ENCODE data around the gene PKM.
"Not testable (repeated sequence)": the region's sequence is repeated elsewhere in the genome, so short reads cannot be mapped to it uniquely, and the experiment has no call there.

Gene PKM
- total RNA-seq = 234 to 302 (median 283) reads per million in 3 donors

GRCh38 chr15:72231066-72231832, at the start of gene PKM:
PKM (minus strand) TSS chr15:72231190; CDS start chr15:72219097, 12,093 bp downstream.
- Histone ChIP-seq H3K9me3 (ENCODE audit: control insufficient read depth, low read length) (no peaks in the 10 kb centered on the region), H3K4me1 (ENCODE audit: control insufficient read depth, insufficient read depth, low read length, poor library complexity, severe bottlenecking) (peaks cover 45% of the 10 kb centered on the region), H3K36me3 (ENCODE audit: control insufficient read depth, insufficient read depth, low read length) (no peaks in the 10 kb centered on the region), H3K27me3 (replicated peaks; ENCODE audit: control insufficient read depth, insufficient read depth, low read length, poor library complexity, severe bottlenecking) (no peaks in the 10 kb centered on the region), H3K4me3 (ENCODE audit: insufficient read depth, low read depth, low read length, poor library complexity, severe bottlenecking) (peak within 1 kb of the TSS; percentile 86), H3K27ac (ENCODE audit: insufficient read depth, low read length, poor library complexity, severe bottlenecking) (peak within 1 kb of the TSS; percentile 93)
- DNase-seq = peak; percentile 85 to 88 (median 87)

GRCh38 chr15:72280751-72281150, 49.8 kb upstream of the PKM start:
- no peak overlapping the region for H3K4me3 ChIP-seq (ENCODE audit: insufficient read depth, low read depth, low read length, poor library complexity, severe bottlenecking)
- no peaks in the 10 kb centered on the region for H3K36me3 ChIP-seq (ENCODE audit: control insufficient read depth, insufficient read depth, low read length)

GRCh38 chr15:72278737-72279136, 47.7 kb upstream of the PKM start:
- H3K36me3 ChIP-seq (ENCODE audit: control insufficient read depth, insufficient read depth, low read length) = no peaks in the 10 kb centered on the region
- H3K27me3 ChIP-seq (replicated peaks; ENCODE audit: control insufficient read depth, insufficient read depth, low read length, poor library complexity, severe bottlenecking) = no peaks in the 10 kb centered on the region
- H3K4me1 ChIP-seq (ENCODE audit: control insufficient read depth, insufficient read depth, low read length, poor library complexity, severe bottlenecking) = no peaks in the 10 kb centered on the region
- no peaks in the 10 kb centered on the region for H3K9me3 ChIP-seq (ENCODE audit: control insufficient read depth, low read length)
- no peak for DNase-seq
- no peak overlapping the region for H3K27ac ChIP-seq (ENCODE audit: insufficient read depth, low read length, poor library complexity, severe bottlenecking)
- no peak overlapping the region for H3K4me3 ChIP-seq (ENCODE audit: insufficient read depth, low read depth, low read length, poor library complexity, severe bottlenecking)

More at GRCh38 chr15:72280751-72281150, 49.8 kb upstream of the PKM start:
- Histone ChIP-seq H3K27ac (ENCODE audit: insufficient read depth, low read length, poor library complexity, severe bottlenecking) (no peak overlapping the region), H3K27me3 (replicated peaks; ENCODE audit: control insufficient read depth, insufficient read depth, low read length, poor library complexity, severe bottlenecking) (no peaks in the 10 kb centered on the region), H3K4me1 (ENCODE audit: control insufficient read depth, insufficient read depth, low read length, poor library complexity, severe bottlenecking) (no peaks in the 10 kb centered on the region), H3K9me3 (ENCODE audit: control insufficient read depth, low read length) (no peaks in the 10 kb centered on the region)
- DNase-seq = no peak

- no peaks in the 10 kb centered on the region for H3K36me3 ChIP-seq (ENCODE audit: control insufficient read depth, insufficient read depth, low read length)
- H3K4me3 ChIP-seq (ENCODE audit: insufficient read depth, low read depth, low read length, poor library complexity, severe bottlenecking) = no peak overlapping the region
- no peak overlapping the region for H3K27ac ChIP-seq (ENCODE audit: insufficient read depth, low read length, poor library complexity, severe bottlenecking)
- H3K9me3 ChIP-seq (ENCODE audit: control insufficient read depth, low read length) = no peaks in the 10 kb centered on the region
- DNase-seq = no peak
- peaks cover 15% of the 10 kb centered on the region for H3K4me1 ChIP-seq (ENCODE audit: control insufficient read depth, insufficient read depth, low read length, poor library complexity, severe bottlenecking)
- no peaks in the 10 kb centered on the region for H3K27me3 ChIP-seq (replicated peaks; ENCODE audit: control insufficient read depth, insufficient read depth, low read length, poor library complexity, severe bottlenecking)
These were observed 45.3 kb upstream of the PKM start for GRCh38 chr15:72276326-72276700.

GRCh38 chr15:72275635-72276325, 44.8 kb upstream of the PKM start:
- not testable (repeated sequence) for H3K4me3 ChIP-seq (ENCODE audit: insufficient read depth, low read depth, low read length, poor library complexity, severe bottlenecking); H3K9me3 ChIP-seq (ENCODE audit: control insufficient read depth, low read length); DNase-seq; H3K36me3 ChIP-seq (ENCODE audit: control insufficient read depth, insufficient read depth, low read length); H3K27me3 ChIP-seq (replicated peaks; ENCODE audit: control insufficient read depth, insufficient read depth, low read length, poor library complexity, severe bottlenecking); H3K27ac ChIP-seq (ENCODE audit: insufficient read depth, low read length, poor library complexity, severe bottlenecking)
- peaks cover 17% of the 10 kb centered on the region for H3K4me1 ChIP-seq (ENCODE audit: control insufficient read depth, insufficient read depth, low read length, poor library complexity, severe bottlenecking)

DNA sequence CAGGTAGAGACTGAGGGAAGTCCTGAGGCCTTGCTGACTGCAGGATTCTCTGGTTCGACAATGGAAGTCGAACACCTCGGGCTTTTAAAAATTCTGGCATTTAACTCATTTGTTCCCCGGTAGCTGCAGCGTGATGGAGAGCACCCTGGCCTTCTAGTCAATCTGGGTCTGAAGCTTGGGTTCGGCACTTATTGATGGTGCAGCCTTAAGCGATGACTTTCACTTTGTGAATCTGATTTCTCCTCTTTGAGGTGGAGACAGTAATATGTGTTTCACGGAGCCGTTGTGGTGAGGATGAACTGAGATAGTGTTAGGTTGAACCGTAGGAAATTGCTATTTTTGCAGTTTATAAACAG, 42.0 kb upstream of the PKM start:
- peaks cover 1% of the 10 kb centered on the region for H3K36me3 ChIP-seq (ENCODE audit: control insufficient read depth, insufficient read depth, low read length)
- peaks cover 17% of the 10 kb centered on the region for H3K4me1 ChIP-seq (ENCODE audit: control insufficient read depth, insufficient read depth, low read length, poor library complexity, severe bottlenecking)
- H3K27me3 ChIP-seq (replicated peaks; ENCODE audit: control insufficient read depth, insufficient read depth, low read length, poor library complexity, severe bottlenecking) = no peaks in the 10 kb centered on the region
- no peak for DNase-seq
- H3K9me3 ChIP-seq (ENCODE audit: control insufficient read depth, low read length) = no peaks in the 10 kb centered on the region
- H3K27ac ChIP-seq (ENCODE audit: insufficient read depth, low read length, poor library complexity, severe bottlenecking) = peak overlapping the region; percentile 63
- H3K4me3 ChIP-seq (ENCODE audit: insufficient read depth, low read depth, low read length, poor library complexity, severe bottlenecking) = peak overlapping the region; percentile 47

GRCh38 chr15:72272213-72272996, 41.4 kb upstream of the PKM start, which contains the start of gene PARP6:
PARP6 (minus strand) TSS chr15:72272554; CDS start chr15:72267477, 5,077 bp downstream.
- Histone ChIP-seq H3K4me1 (ENCODE audit: control insufficient read depth, insufficient read depth, low read length, poor library complexity, severe bottlenecking) (peaks cover 17% of the 10 kb centered on the region), H3K9me3 (ENCODE audit: control insufficient read depth, low read length) (no peaks in the 10 kb centered on the region), H3K4me3 (ENCODE audit: insufficient read depth, low read depth, low read length, poor library complexity, severe bottlenecking) (peak within 1 kb of the TSS; percentile 61), H3K27me3 (replicated peaks; ENCODE audit: control insufficient read depth, insufficient read depth, low read length, poor library complexity, severe bottlenecking) (no peaks in the 10 kb centered on the region), H3K36me3 (ENCODE audit: control insufficient read depth, insufficient read depth, low read length) (peaks cover 7% of the 10 kb centered on the region), H3K27ac (ENCODE audit: insufficient read depth, low read length, poor library complexity, severe bottlenecking) (peak within 1 kb of the TSS; percentile 81)
- DNase-seq = peak; percentile 97 to 99 (median 99)

- Histone ChIP-seq H3K4me3 (ENCODE audit: insufficient read depth, low read depth, low read length, poor library complexity, severe bottlenecking) (peak overlapping the region; percentile 61), H3K9me3 (ENCODE audit: control insufficient read depth, low read length) (no peaks in the 10 kb centered on the region), H3K27ac (ENCODE audit: insufficient read depth, low read length, poor library complexity, severe bottlenecking) (peak overlapping the region; percentile 81), H3K4me1 (ENCODE audit: control insufficient read depth, insufficient read depth, low read length, poor library complexity, severe bottlenecking) (peaks cover 17% of the 10 kb centered on the region), H3K36me3 (ENCODE audit: control insufficient read depth, insufficient read depth, low read length) (peaks cover 12% of the 10 kb centered on the region), H3K27me3 (replicated peaks; ENCODE audit: control insufficient read depth, insufficient read depth, low read length, poor library complexity, severe bottlenecking) (no peaks in the 10 kb centered on the region)
- no peak for DNase-seq
These were observed 40.9 kb upstream of the PKM start for GRCh38 chr15:72271895-72272212.

DNA sequence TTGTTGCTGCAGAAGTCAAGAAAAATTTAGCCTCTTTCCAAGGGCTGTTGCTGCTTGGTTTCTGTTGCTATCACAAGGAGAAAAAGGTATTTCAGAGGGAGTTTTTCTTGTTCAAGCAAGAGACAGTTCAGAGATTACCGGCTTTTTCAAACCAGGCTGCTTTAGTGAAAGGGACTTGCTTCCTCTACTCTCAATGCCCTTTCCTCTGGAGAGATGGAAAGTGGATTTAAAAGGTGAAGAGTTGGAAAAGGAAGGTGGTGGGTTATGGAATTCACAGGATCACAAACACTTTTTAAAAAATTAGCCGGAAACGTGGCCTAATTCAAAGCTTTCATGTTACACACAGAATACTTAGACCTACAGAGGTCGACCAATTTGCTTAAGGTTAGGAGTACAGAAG, 40.2 kb upstream of the PKM start:
- no peaks in the 10 kb centered on the region for H3K27me3 ChIP-seq (replicated peaks; ENCODE audit: control insufficient read depth, insufficient read depth, low read length, poor library complexity, severe bottlenecking)
- peak overlapping the region; percentile 81 for H3K27ac ChIP-seq (ENCODE audit: insufficient read depth, low read length, poor library complexity, severe bottlenecking)
- no peak for DNase-seq
- H3K4me1 ChIP-seq (ENCODE audit: control insufficient read depth, insufficient read depth, low read length, poor library complexity, severe bottlenecking) = peaks cover 17% of the 10 kb centered on the region
- H3K4me3 ChIP-seq (ENCODE audit: insufficient read depth, low read depth, low read length, poor library complexity, severe bottlenecking) = peak overlapping the region; percentile 61
- H3K9me3 ChIP-seq (ENCODE audit: control insufficient read depth, low read length) = no peaks in the 10 kb centered on the region
- H3K36me3 ChIP-seq (ENCODE audit: control insufficient read depth, insufficient read depth, low read length) = peaks cover 19% of the 10 kb centered on the region
